HepG2 (cell line): ENCODE measurements around the gene KIF23. TPM values are rescaled to one million over a fixed set of nuclear protein-coding genes. Genes with fewer than 3 reads are reported as not detected.
A peak's percentile ranks its signal among the peaks of the same experiment; 100 is the strongest.

Experiments
- ARID2 ChIP-seq: sonication (generic); formaldehyde crosslinking; IDR thresholded peaks from 2 replicates; pipeline ENCODE4 v1.8.1; 2022; ENCODE audit warnings: mild to moderate bottlenecking, missing genetic modification reagents, borderline replicate concordance
- ARNT2 ChIP-seq: sonication (generic); formaldehyde crosslinking; IDR thresholded peaks from 2 replicates; pipeline ENCODE4 v1.8.0; 2022; ENCODE audit warnings: mild to moderate bottlenecking, low read depth, missing genetic modification reagents, moderate library complexity
- CCAR2 ChIP-seq: fragments of 200-400 bp; formaldehyde crosslinking; optimal IDR thresholded peaks from 2 replicates; pipeline ENCODE3; 2018; ENCODE audit warnings: low read depth, mild to moderate bottlenecking, low read length, moderate library complexity
- FOSL2 ChIP-seq: sonication (generic); formaldehyde crosslinking; IDR thresholded peaks from 2 replicates; pipeline ENCODE4 v1.4.0; 2020; ENCODE audit warnings: missing genetic modification reagents
- HMG20A ChIP-seq: IDR thresholded peaks from 2 replicates; pipeline ENCODE4 v1.6.1; 2016; ENCODE audit warnings: borderline replicate concordance
- MED1 ChIP-seq: sonication (generic); formaldehyde crosslinking; IDR thresholded peaks from 2 replicates; pipeline ENCODE4 v1.4.0; 2020; ENCODE audit warnings: missing genetic modification reagents
- PBX3 ChIP-seq: sonication (generic); formaldehyde crosslinking; IDR thresholded peaks from 2 replicates; pipeline ENCODE4 v1.8.1; 2023; ENCODE audit warnings: missing genetic modification reagents, inconsistent platforms, borderline replicate concordance
- PHF21A ChIP-seq: sonication (generic); formaldehyde crosslinking; IDR thresholded peaks from 2 replicates; pipeline ENCODE4 v1.5.0; 2020; ENCODE audit warnings: mild to moderate bottlenecking, missing genetic modification reagents
- PRDM4 ChIP-seq: sonication (generic); formaldehyde crosslinking; IDR thresholded peaks from 2 replicates; pipeline ENCODE4 v1.9.0; 2021; ENCODE audit warnings: missing genetic modification reagents, borderline replicate concordance
- RBFOX2 ChIP-seq: fragments of 200-400 bp; formaldehyde crosslinking; IDR thresholded peaks from 2 replicates; pipeline ENCODE4 v1.6.1; 2017; ENCODE audit warnings: low read depth, mild to moderate bottlenecking, low read length
- TCF7 ChIP-seq: sonication (generic); IDR thresholded peaks from 2 replicates; pipeline ENCODE4 v1.6.1; 2016; ENCODE audit warnings: antibody characterized with exemption, low read depth
- THAP11 ChIP-seq: IDR thresholded peaks from 2 replicates; pipeline ENCODE4 v1.6.1; 2016; ENCODE audit warnings: missing biosample characterization, missing genetic modification reagents
- THAP8 ChIP-seq: sonication (generic); formaldehyde crosslinking; IDR thresholded peaks from 2 replicates; pipeline ENCODE4 v1.5.1; 2020; ENCODE audit warnings: missing genetic modification reagents, mild to moderate bottlenecking, borderline replicate concordance
- ZFP82 ChIP-seq: sonication (generic); formaldehyde crosslinking; IDR thresholded peaks from 2 replicates; pipeline ENCODE4 v1.5.1; 2020; ENCODE audit warnings: mild to moderate bottlenecking, missing genetic modification reagents, borderline replicate concordance
- ZNF17 ChIP-seq: sonication (generic); formaldehyde crosslinking; IDR thresholded peaks from 2 replicates; pipeline ENCODE4 v1.5.0; 2020; ENCODE audit warnings: mild to moderate bottlenecking, missing genetic modification reagents
- ZNF205 ChIP-seq: IDR thresholded peaks from 2 replicates; pipeline ENCODE4 v1.6.1; 2018; ENCODE audit warnings: missing biosample characterization, missing genetic modification reagents
- ZNF264 ChIP-seq: sonication (generic); formaldehyde crosslinking; IDR thresholded peaks from 2 replicates; pipeline ENCODE4 v1.4.0; 2020; ENCODE audit warnings: missing genetic modification reagents
- ZNF274 ChIP-seq: sonication (generic); formaldehyde crosslinking; IDR thresholded peaks from 2 replicates; pipeline ENCODE4 v1.5.1; 2020; ENCODE audit warnings: mild to moderate bottlenecking, missing genetic modification reagents
- ZNF282 ChIP-seq: fragments of 450-650 bp; IDR thresholded peaks from 2 replicates; pipeline ENCODE4 v1.6.1; 2018; ENCODE audit not compliant: partially characterized antibody
- ZNF292 ChIP-seq: sonication (generic); formaldehyde crosslinking; IDR thresholded peaks from 2 replicates; pipeline ENCODE4 v1.8.1; 2022; ENCODE audit warnings: mild to moderate bottlenecking, low read depth, missing genetic modification reagents, borderline replicate concordance
- ZNF34 ChIP-seq: sonication (generic); formaldehyde crosslinking; IDR thresholded peaks from 2 replicates; pipeline ENCODE4 v1.4.0; 2020; ENCODE audit warnings: mild to moderate bottlenecking, missing genetic modification reagents, borderline replicate concordance
- ZNF468 ChIP-seq: sonication (generic); formaldehyde crosslinking; IDR thresholded peaks from 2 replicates; pipeline ENCODE4 v1.8.0; 2022; ENCODE audit warnings: mild to moderate bottlenecking, moderate library complexity, missing genetic modification reagents
- ZNF710 ChIP-seq: sonication (generic); formaldehyde crosslinking; IDR thresholded peaks from 2 replicates; pipeline ENCODE4 v1.5.0; 2020; ENCODE audit warnings: mild to moderate bottlenecking, missing genetic modification reagents, borderline replicate concordance
- ZSCAN22 ChIP-seq: sonication (generic); formaldehyde crosslinking; IDR thresholded peaks from 2 replicates; pipeline ENCODE4 v1.4.0; 2020; ENCODE audit warnings: mild to moderate bottlenecking, missing genetic modification reagents
- polyA plus RNA-seq, 8 experiments: library from polyadenylated mRNA; depleted of rRNA in 3 of 8; stranded (reverse) in 7 of 8; unstranded in 1 of 8; fragments of >200 nt; fragmentation: Illumina TruSeq in 4 of 8; extraction: Trizol in 4 of 8; gene quantifications; 2 replicates each; pipeline versions ENCODE4 v1.2.1 to v1.2.3, GENCODE V29; 2011 to 2016; ENCODE audit warnings: low read depth in 4 of 8, missing spikeins in 1 of 8, mixed read lengths in 1 of 8; ENCODE audit not compliant: insufficient read depth in 1 of 8
- total RNA-seq, 5 experiments: library from RNA; depleted of rRNA; stranded (reverse); fragments of >200 nt; fragmentation: Illumina TruSeq; extraction: Trizol; gene quantifications; 2 replicates each; pipeline ENCODE4 v1.2.3, GENCODE V29; 2016; ENCODE audit warnings: low read depth in 1 of 5

Gene KIF23
- total and polyA plus RNA-seq, 2 of the 13 experiments (the other 11 are each of a cell fraction or from before 2014, with no cell fraction given) = 11.3 to 38.1 TPM

DNA sequence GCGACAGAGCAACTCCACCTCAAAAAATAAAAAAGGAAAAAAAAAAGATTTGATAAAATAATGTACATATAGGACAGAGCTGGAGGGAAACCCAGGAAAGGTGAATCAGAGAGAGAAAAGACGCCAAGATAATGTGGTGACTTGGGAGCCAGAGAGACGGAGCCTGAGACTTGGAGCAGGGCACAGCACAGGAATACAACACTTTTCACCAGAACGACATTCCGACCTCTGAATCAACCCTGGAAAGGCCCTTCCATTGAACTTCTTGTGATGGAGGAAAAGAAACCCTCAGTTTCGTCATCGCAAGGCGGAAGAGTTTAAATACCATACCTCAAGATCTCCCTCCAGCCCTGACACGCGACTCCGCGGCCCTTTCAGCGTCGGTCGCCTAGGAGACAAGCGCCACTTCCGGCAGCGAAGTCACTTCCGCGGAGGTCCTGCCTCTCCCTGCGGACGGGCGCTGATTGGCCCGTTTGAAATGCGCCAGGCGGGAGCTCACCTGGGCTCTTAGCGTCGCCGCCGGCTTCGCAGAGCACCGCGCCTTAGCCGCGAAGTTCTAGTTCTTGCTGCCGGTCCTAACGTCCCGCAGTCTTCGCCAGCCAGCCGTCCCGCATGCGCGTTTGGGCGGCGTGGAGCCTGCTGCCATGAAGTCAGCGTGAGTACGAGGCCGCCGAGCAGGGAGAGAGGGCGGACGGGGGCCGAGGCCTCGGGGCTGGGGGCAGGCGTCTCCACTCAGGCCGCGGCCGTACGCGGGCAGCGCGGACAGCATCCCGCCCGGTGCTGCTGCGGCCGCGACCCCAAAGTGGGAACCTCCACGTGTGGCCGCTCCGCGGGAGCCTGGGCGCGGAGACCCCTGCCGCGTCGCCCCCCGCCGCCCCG, at the start of gene KIF23 (continued):
- no peak for TF ChIP-seq CCAR2
- no peak; the same call in 1 of the 2 replicates for TF ChIP-seq MED1 (CRISPR knock-in tag)
- no peak for TF ChIP-seq ARID2
- no peak for TF ChIP-seq TCF7
- 0 out of 2 replicates have a peak, but pooled peaks have one; percentile 3 for TF ChIP-seq FOSL2
- peak; percentile 98 for TF ChIP-seq ARNT2 (CRISPR knock-in tag)
- TF ChIP-seq ZNF274 (CRISPR knock-in tag) = peak; percentile 62; the same call in 1 of the 2 replicates
- no peak for TF ChIP-seq ZNF292 (CRISPR knock-in tag)
- no peak for TF ChIP-seq THAP8 (CRISPR knock-in tag)
- TF ChIP-seq THAP11 (CRISPR knock-in tag) = peak; percentile 65
- TF ChIP-seq PRDM4 = no peak
- no peak for TF ChIP-seq HMG20A (CRISPR knock-in tag)
- no peak for TF ChIP-seq ZFP82 (CRISPR knock-in tag)
- TF ChIP-seq PHF21A = no peak; the same call in 1 of the 2 replicates
- TF ChIP-seq ZSCAN22 (CRISPR knock-in tag) = no peak
- TF ChIP-seq RBFOX2 = peak; percentile 84
- TF ChIP-seq ZNF710 (CRISPR knock-in tag) = no peak
- TF ChIP-seq ZNF34 (CRISPR knock-in tag) = no peak
- TF ChIP-seq ZNF282 = no peak
- TF ChIP-seq PBX3 = no peak
- no peak for TF ChIP-seq ZNF264 (CRISPR knock-in tag)
- TF ChIP-seq ZNF205 (CRISPR knock-in tag) = peak; percentile 81; the same call in 1 of the 2 replicates
- TF ChIP-seq ZNF468 (CRISPR knock-in tag) = no peak; the same call in 1 of the 2 replicates
- no peak for TF ChIP-seq ZNF17
